Lung microvascular endothelial cell (primary cell): ENCODE data around the gene AMZ2. TPM values are rescaled to one million over a fixed set of nuclear protein-coding genes. Genes with fewer than 3 reads are reported as not detected.
"Not testable (repeated sequence)": the region's sequence is repeated elsewhere in the genome, so short reads cannot be mapped to it uniquely, and the experiment has no call there.

Experiments used
- DNase-seq, 2 donors: peaks; one replicate each; pipeline versions ENCODE4 v3.0.0 to v3.0.0-alpha.2; 2010; ENCODE audit warnings: low read depth in 2 of 2
- total RNA-seq: library from RNA; depleted of rRNA; stranded (reverse); fragments of >200 nt; gene quantifications from 2 replicates; pipeline ENCODE4 v1.2.1, GENCODE V29; 2014

AMZ2 gene
- total RNA-seq, 1 donor from 2014 or later, result 28.8 TPM

DNA sequence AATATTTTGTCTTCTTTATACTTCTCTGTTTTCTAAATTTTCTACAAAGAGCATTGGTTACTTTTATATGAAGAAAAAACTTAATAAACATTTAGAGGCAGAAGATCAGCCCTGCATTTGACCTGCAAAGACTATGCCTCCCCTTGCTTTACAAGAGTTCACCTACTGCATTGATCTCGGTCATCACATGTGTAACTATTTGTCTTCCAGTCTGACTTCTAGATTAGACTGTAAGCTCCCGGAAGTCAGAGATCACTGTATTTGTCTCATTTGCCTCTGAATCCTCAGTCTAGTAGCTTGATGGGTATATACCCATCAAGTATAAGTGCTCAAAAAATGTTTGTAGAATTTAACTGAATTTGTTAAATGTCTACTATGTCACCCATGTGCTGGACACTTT is 27.7 kb upstream of the AMZ2 start:
- DNase-seq, result not testable (repeated sequence)

- DNase-seq, result not testable (repeated sequence)
Measured at GRCh38 chr17:68220786-68221185, 27.1 kb upstream of the AMZ2 start.

DNA sequence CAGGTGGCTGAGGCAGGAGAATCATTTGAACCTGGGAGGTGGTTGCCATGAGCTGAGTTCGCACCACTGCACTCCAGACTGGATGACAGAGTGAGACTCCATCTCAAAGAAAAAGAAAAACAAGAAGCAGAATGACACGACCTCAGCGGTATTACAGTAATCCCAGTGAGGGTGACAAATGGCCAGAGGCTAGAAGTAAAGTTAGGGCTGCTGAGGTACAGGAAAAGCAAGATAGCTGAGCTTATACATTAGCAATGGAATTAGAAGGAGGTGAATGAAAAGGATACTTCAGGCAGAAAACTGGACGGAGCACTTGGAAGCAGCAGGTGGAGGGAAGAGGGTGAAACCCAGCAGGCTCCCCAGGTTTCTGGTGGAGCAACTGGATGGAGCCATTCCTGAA is 26.1 kb upstream of the AMZ2 start:
- no peak for DNase-seq

GRCh38 chr17:68222606-68223005 is 25.2 kb upstream of the AMZ2 start:
- no peak for DNase-seq

- not testable (repeated sequence) for DNase-seq
Measured at GRCh38 chr17:68225055-68225454, 22.8 kb upstream of the AMZ2 start.

DNA sequence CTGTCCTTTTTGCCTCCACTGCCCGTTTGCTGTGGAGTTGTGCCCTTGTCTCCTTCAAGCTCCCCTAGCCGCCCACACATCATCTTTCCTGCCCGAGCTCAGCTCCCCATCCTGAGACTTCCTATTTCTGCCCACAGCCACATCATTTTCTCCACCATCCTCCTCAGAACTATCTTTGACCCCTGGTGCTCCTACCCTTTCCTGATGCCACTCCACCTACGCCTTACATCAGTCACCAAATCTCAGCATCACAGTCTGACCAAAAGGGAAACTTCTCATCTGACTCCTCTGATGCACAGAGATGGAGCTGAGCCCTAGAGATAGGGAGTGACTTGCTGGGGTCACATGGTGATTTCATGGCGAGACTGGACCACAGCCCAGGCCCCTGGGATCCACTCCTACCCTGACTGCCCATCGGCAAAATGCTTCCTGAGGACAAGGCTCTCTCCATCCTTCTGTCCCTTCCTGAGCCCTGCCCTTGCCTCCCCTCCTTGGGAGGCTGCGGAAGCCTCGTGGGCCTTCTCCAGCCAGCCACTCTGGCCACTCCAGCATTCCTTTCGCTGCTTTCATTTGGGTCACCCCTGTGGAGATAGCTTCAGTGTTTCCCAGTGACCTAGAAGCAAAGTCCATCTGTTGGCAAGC is 19.7 kb upstream of the AMZ2 start:
- DNase-seq, result not testable (repeated sequence)

GRCh38 chr17:68228817-68229570 is 18.8 kb upstream of the AMZ2 start:
- DNase-seq, result no peak

- no peak for DNase-seq
Measured at GRCh38 chr17:68229619-68230018, 18.2 kb upstream of the AMZ2 start.

GRCh38 chr17:68231131-68231530 is 16.7 kb upstream of the AMZ2 start:
- DNase-seq, result not testable (repeated sequence)

DNA sequence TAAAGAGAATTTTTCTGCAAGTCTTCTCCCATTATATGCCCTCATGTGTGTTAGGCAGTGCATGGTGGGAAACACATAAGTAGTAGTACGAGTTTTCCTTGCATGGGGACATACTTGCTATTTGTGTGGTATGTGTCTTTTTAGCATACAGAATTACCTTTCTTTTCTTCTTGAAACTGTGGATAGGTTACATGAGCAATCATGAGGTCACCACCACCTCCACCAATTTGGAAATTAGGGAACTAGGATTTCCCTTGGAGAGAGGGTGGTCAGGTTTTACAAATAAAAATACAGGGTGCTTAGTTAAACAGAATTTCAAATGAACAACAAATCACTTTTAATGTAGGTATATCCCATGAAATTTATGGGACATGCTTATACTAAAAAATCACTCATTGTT is 16.3 kb upstream of the AMZ2 start:
- no peak for DNase-seq

GRCh38 chr17:68232741-68233140 is 15.1 kb upstream of the AMZ2 start:
- DNase-seq, result not testable (repeated sequence)

- DNase-seq, result peak; percentile 27 to 94
Measured at GRCh38 chr17:68234726-68235335, 13.0 kb upstream of the AMZ2 start.

DNA sequence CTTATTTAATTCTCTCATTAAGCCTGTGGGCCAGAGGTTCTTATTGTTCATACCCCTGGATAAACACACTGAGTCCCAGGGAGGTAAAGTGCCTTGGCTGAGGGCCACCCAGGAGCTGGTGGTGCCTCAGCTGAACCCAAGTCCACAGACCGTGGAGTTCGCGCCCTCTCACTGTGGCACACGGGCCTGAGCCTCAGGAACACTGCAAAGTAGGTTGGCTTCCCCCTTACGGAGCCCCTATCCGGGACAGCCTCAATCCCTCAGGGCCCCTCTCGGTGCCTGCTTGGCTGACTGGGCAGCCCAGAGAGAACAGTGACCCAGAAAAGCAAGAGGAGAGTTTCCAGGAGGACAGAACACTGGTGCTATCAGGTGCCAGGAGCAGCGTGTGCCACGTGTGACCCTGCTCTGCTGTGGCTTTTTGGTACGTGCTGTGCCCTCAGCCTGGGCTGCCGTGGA is 12.5 kb upstream of the AMZ2 start:
- DNase-seq, result not testable (repeated sequence)

DNA sequence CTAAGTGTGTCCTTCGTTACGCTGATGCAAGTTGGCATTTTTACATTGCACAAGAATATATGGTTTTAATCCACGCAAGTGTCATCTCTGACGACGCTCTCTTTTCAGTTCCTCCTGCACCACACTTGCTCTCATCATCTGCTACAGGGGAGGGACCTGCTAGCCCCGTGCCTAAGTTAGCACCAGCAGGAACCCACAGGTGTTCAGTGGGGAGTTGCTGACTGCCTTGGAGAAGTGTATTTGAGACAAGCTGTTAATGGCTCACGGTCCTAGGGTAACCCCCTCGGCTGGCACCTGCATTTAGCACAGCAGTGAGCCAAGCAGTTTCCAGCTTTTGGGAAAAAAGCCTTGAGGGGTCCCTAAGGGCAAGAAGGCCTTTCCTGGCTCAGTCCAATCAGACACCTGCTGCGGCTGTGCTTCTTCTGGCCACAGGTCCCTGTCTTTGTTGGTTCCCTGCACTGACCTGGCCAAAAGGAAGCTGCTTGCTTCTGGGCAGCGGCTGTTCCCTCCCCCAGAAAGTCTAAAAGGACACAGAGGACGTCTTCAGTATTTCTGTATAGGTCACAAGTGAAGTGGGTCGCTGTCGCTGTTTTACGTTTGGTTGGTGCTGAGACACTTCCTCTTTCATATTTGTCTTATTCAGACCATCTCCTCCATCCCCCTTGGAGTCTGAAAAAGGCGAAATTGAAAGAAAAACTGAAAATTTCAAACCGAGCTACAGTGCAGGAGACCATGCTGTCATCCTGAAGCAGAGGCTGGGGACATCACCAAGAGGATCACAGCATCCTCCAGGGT is 10.3 kb upstream of the AMZ2 start:
- DNase-seq, result not testable (repeated sequence)

- DNase-seq, result no peak
Measured at GRCh38 chr17:68238164-68238870, 9.5 kb upstream of the AMZ2 start.

GRCh38 chr17:68238871-68239253 is 9.0 kb upstream of the AMZ2 start:
- no peak for DNase-seq

DNA sequence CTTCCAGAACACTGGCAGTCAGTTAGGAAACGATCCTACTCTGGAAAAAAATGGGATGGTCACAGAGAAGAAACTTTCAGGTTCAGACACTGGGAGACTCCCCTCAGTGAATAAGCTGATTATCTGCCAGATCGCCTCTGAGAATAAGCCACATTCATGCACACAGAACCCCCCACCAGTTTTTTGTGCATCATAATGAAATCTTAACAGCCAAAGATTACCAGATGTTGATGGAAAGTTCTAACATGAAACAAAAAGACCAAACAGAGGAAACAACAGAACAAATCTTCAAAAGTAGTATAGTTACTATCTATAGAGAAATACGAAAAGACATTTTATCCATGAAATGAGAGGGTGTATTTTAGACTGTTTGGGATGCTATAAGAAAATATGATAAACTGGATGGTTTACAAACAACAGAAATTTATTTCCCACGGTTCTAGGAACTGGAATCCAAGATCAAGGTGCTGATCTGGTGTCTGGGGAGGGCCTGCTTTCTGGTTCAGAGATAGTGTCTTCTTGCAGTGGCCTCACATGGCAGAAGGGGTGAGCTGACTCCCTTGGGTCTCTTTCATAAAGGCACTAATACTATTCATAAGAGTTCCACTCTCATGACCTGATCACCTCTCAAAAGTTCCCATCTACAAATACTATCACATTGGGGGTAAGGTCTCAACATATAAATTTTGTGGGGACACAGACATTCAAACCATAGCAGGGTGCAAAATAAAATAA is 8.0 kb upstream of the AMZ2 start:
- DNase-seq, result no peak

GRCh38 chr17:68246271-68247028 is 1.4 kb upstream of the AMZ2 start:
- DNase-seq, result no peak

GRCh38 chr17:68248199-68248825 is 469 bp downstream of the AMZ2 start:
- peak; percentile 44 to 61 for DNase-seq
